ENCODE results near the gene PKDCC.

PKDCC gene

DNA sequence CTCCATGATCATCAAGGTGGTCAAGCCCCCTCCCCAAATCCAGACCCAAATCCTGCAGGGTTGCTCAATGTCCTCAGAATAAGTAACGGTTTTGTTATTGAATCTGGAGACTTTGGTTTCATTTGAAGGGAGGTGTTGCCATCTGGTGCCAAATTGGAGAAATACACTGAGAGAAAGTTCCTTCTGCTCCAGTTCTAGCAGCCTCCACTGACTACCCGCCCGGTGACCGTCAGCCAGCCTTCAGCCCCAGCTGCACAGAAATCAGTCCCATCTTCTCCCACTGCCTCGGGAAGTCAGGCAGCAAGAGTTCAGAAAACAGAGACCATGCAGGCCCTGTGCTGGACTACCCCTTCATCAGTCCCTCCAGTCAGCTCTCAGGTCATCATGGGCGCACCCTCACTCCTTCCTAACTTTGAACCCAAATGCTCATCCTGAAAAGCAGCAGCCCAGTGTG is 38.7 kb downstream of the PKDCC start:
- ATAC-seq (ENCODE audit: low read depth) (peak; percentile 58), DNase-seq (ENCODE audit: low spot score) (no peak)
- H3K4me3 ChIP-seq (ENCODE audit: severe bottlenecking) = no peak overlapping the region
- no peaks in the 10 kb centered on the region for H3K9me3 ChIP-seq (ENCODE audit: severe bottlenecking)
- no peaks in the 10 kb centered on the region for H3K36me3 ChIP-seq (ENCODE audit: low read depth)
- TF ChIP-seq, protein P1, sequence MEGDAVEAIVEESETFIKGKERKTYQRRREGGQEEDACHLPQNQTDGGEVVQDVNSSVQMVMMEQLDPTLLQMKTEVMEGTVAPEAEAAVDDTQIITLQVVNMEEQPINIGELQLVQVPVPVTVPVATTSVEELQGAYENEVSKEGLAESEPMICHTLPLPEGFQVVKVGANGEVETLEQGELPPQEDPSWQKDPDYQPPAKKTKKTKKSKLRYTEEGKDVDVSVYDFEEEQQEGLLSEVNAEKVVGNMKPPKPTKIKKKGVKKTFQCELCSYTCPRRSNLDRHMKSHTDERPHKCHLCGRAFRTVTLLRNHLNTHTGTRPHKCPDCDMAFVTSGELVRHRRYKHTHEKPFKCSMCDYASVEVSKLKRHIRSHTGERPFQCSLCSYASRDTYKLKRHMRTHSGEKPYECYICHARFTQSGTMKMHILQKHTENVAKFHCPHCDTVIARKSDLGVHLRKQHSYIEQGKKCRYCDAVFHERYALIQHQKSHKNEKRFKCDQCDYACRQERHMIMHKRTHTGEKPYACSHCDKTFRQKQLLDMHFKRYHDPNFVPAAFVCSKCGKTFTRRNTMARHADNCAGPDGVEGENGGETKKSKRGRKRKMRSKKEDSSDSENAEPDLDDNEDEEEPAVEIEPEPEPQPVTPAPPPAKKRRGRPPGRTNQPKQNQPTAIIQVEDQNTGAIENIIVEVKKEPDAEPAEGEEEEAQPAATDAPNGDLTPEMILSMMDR (IDR thresholded peaks at IDR 0.05; ENCODE audit: poor library complexity, severe bottlenecking) = peak; percentile 69
- no peaks in the 10 kb centered on the region for H3K4me1 ChIP-seq (ENCODE audit: insufficient read depth, poor library complexity, severe bottlenecking)
- H3K27ac ChIP-seq (ENCODE audit: poor library complexity, severe bottlenecking) = no peak overlapping the region
- H3K27me3 ChIP-seq (ENCODE audit: insufficient read depth, poor library complexity, severe bottlenecking) = no peaks in the 10 kb centered on the region

DNA sequence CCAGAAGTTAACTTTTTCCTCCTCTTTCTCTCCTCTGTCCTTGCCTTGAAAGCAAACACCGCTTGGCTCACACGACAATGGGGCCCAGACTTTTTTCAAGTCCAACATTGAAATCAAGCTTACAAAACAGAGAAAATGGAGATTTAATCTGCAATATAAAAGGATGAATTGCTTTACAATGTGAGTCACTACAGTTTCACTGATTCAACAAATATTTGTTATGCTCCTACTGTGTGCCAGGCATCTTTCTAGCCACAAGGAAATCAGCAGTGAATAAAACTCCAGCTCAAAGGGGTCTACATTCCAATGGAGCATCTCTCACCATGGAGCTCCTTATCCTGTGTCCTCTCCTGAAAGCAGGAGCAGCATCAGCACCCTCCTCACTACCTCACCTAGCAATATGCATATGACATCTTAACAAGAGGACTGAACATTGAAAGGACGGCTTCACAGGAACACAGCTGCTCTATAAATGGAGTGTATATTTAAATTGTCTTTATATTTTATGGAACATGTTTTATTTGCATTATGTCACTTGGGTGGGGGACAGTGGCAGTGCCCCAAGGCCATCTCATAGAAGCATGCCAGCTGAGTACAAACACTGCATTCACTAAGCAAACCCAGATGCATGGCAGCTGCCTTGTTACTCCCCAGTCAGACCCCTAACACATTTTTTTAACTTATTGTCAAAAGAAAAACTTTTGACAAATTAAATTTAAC is 39.5 kb downstream of the PKDCC start:
- H3K27me3 ChIP-seq (ENCODE audit: insufficient read depth, poor library complexity, severe bottlenecking) = no peaks in the 10 kb centered on the region
- ATAC-seq (ENCODE audit: low read depth) (no peak), DNase-seq (ENCODE audit: low spot score) (no peak)
- H3K27ac ChIP-seq (ENCODE audit: poor library complexity, severe bottlenecking) = no peak overlapping the region
- no peaks in the 10 kb centered on the region for H3K9me3 ChIP-seq (ENCODE audit: severe bottlenecking)
- TF ChIP-seq, protein P1 (IDR thresholded peaks at IDR 0.05; ENCODE audit: poor library complexity, severe bottlenecking) = no peak
- H3K4me1 ChIP-seq (ENCODE audit: insufficient read depth, poor library complexity, severe bottlenecking) = no peaks in the 10 kb centered on the region
- H3K36me3 ChIP-seq (ENCODE audit: low read depth) = no peaks in the 10 kb centered on the region
- no peak overlapping the region for H3K4me3 ChIP-seq (ENCODE audit: severe bottlenecking)

DNA sequence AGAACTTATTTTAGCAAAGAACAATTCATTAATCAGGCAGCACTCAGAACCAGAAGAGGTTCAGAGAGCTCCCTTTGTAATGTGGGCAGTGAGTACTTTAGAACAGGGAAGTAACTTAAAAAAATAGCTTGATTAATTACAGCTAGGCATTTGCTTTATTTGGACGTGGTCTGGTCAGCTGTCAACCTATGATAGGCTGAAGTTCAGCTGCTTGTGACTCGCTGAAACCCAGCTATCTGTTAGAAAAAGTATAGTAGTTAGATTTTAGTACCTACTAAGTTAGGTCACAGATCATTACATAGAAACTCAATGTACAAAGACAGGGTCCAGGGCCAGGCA is 40.0 kb downstream of the PKDCC start:
- no peak for DNase-seq (ENCODE audit: low spot score)
- TF ChIP-seq, protein P1 (IDR thresholded peaks at IDR 0.05; ENCODE audit: poor library complexity, severe bottlenecking) = no peak
- Histone ChIP-seq H3K9me3 (ENCODE audit: severe bottlenecking) (no peaks in the 10 kb centered on the region), H3K27me3 (ENCODE audit: insufficient read depth, poor library complexity, severe bottlenecking) (no peaks in the 10 kb centered on the region), H3K36me3 (ENCODE audit: low read depth) (no peaks in the 10 kb centered on the region), H3K4me1 (ENCODE audit: insufficient read depth, poor library complexity, severe bottlenecking) (no peaks in the 10 kb centered on the region), H3K27ac (ENCODE audit: poor library complexity, severe bottlenecking) (no peak overlapping the region), H3K4me3 (ENCODE audit: severe bottlenecking) (no peak overlapping the region)
- no peak for ATAC-seq (ENCODE audit: low read depth)

DNA sequence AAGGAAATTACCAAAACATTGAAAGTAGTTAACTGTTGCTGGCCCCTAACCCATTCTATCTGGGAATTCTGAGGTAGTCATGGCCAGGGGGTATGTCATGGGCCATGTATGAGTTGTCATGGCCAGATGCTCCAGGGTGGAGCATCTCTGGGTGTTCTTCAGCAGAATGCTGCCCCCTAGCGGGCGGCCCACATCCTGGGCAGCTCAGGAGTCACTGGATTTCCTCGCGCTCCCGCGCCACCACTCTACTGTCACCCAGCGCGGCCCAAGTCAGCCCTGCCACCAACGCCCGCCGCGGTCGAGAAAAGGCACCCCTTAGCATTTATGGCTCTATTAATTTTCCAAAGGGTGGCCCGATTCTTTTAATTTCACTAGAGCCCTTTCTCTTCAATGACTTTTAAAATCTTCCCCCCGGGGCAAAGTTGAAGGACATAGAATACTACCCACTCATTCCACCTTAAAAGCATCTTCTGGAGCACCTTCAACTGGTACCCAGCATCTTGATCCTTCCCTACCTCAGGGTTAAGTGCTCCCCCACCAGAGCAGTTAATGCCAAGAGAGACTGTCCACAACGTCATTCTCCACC is 41.6 kb downstream of the PKDCC start:
- H3K27ac ChIP-seq (ENCODE audit: poor library complexity, severe bottlenecking) = no peak overlapping the region
- no peak overlapping the region for H3K4me3 ChIP-seq (ENCODE audit: severe bottlenecking)
- H3K27me3 ChIP-seq (ENCODE audit: insufficient read depth, poor library complexity, severe bottlenecking) = no peaks in the 10 kb centered on the region
- no peaks in the 10 kb centered on the region for H3K36me3 ChIP-seq (ENCODE audit: low read depth)
- peak; percentile 53 for ATAC-seq (ENCODE audit: low read depth)
- no peak for DNase-seq (ENCODE audit: low spot score)
- no peaks in the 10 kb centered on the region for H3K9me3 ChIP-seq (ENCODE audit: severe bottlenecking)
- H3K4me1 ChIP-seq (ENCODE audit: insufficient read depth, poor library complexity, severe bottlenecking) = no peaks in the 10 kb centered on the region
- TF ChIP-seq, protein P1 (IDR thresholded peaks at IDR 0.05; ENCODE audit: poor library complexity, severe bottlenecking) = peak; percentile 66

DNA sequence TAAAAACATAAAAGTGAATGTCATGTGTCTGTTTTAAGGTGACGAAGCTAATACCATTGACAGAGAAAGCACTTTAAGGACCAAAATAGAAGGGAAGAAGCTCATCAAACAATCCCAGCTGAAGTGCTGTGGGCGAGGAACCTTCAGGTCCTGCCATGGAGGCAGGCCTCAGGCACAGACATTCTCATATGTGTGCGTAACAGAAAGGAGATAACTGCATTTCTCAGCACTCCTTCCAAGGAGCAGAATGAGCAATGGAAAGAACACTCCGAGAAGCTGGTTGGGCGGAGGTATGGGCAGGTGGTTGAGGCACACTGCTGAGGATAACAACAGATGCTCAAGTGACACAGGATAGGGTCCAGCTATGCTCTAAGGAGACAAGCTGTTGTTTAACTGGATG is 42.4 kb downstream of the PKDCC start:
- TF ChIP-seq, protein P1 (IDR thresholded peaks at IDR 0.05; ENCODE audit: poor library complexity, severe bottlenecking) = no peak
- no peak overlapping the region for H3K27ac ChIP-seq (ENCODE audit: poor library complexity, severe bottlenecking)
- H3K27me3 ChIP-seq (ENCODE audit: insufficient read depth, poor library complexity, severe bottlenecking) = no peaks in the 10 kb centered on the region
- no peak overlapping the region for H3K4me3 ChIP-seq (ENCODE audit: severe bottlenecking)
- no peak for DNase-seq (ENCODE audit: low spot score)
- no peaks in the 10 kb centered on the region for H3K9me3 ChIP-seq (ENCODE audit: severe bottlenecking)
- no peaks in the 10 kb centered on the region for H3K36me3 ChIP-seq (ENCODE audit: low read depth)
- no peak for ATAC-seq (ENCODE audit: low read depth)
- no peaks in the 10 kb centered on the region for H3K4me1 ChIP-seq (ENCODE audit: insufficient read depth, poor library complexity, severe bottlenecking)

Data from RWPE2 (cell line).